ENCODE data around the gene CLIP3. TPM values are rescaled to one million over a fixed set of nuclear protein-coding genes. Genes with fewer than 3 reads are reported as not detected.

Gene CLIP3
- total and polyA plus RNA-seq, 2 of the 13 experiments (the other 11 are each of a cell fraction or from before 2014, with no cell fraction given), result 0.15 to 1.2 TPM

DNA sequence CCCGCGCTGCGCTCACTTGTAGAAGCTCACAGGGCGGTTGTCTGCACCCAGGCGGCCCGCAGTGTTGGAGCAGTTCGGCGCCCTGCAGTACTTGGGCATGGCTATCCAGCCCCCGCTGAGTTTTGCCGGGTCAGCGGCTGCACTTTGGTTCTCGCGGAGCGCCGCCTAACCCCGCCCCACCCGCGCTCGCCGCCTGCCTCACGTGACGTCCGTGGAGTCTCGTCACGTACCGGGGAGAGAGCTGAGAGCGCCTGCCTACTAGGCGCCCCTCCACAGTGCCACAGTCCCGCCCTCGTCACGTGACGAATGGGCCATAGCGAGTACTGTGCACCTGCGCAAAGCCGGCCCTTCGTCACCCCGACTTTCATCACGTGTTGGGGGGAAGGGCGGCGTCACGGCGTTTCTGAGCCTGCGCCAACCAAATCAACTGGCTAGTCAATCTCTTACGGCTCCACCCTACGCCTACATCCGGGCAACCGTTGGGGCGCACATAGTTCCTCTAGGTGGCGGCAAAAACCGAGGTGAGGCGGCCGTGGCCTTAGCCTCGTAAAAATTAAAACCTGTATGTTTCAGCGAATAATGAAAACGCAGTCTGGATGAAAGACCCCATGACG lies 21.6 kb upstream of the CLIP3 start, which contains the start of gene THAP8 (continued):
- TF ChIP-seq, protein P1, sequence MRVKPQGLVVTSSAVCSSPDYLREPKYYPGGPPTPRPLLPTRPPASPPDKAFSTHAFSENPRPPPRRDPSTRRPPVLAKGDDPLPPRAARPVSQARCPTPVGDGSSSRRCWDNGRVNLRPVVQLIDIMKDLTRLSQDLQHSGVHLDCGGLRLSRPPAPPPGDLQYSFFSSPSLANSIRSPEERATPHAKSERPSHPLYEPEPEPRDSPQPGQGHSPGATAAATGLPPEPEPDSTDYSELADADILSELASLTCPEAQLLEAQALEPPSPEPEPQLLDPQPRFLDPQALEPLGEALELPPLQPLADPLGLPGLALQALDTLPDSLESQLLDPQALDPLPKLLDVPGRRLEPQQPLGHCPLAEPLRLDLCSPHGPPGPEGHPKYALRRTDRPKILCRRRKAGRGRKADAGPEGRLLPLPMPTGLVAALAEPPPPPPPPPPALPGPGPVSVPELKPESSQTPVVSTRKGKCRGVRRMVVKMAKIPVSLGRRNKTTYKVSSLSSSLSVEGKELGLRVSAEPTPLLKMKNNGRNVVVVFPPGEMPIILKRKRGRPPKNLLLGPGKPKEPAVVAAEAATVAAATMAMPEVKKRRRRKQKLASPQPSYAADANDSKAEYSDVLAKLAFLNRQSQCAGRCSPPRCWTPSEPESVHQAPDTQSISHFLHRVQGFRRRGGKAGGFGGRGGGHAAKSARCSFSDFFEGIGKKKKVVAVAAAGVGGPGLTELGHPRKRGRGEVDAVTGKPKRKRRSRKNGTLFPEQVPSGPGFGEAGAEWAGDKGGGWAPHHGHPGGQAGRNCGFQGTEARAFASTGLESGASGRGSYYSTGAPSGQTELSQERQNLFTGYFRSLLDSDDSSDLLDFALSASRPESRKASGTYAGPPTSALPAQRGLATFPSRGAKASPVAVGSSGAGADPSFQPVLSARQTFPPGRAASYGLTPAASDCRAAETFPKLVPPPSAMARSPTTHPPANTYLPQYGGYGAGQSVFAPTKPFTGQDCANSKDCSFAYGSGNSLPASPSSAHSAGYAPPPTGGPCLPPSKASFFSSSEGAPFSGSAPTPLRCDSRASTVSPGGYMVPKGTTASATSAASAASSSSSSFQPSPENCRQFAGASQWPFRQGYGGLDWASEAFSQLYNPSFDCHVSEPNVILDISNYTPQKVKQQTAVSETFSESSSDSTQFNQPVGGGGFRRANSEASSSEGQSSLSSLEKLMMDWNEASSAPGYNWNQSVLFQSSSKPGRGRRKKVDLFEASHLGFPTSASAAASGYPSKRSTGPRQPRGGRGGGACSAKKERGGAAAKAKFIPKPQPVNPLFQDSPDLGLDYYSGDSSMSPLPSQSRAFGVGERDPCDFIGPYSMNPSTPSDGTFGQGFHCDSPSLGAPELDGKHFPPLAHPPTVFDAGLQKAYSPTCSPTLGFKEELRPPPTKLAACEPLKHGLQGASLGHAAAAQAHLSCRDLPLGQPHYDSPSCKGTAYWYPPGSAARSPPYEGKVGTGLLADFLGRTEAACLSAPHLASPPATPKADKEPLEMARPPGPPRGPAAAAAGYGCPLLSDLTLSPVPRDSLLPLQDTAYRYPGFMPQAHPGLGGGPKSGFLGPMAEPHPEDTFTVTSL (CRISPR knock-in tag; IDR thresholded peaks at IDR 0.05; ENCODE audit: borderline replicate concordance), result no peak
- TF ChIP-seq ZSCAN9 (CRISPR knock-in tag; IDR thresholded peaks at IDR 0.05; ENCODE audit: borderline replicate concordance) (no peak; the same call in 1 of the 2 replicates), ZFP36L1 (CRISPR knock-in tag; IDR thresholded peaks at IDR 0.05) (peak; percentile 21; the same call in 1 of the 2 replicates), GATAD1 (CRISPR knock-in tag; IDR thresholded peaks at IDR 0.05) (peak; percentile 84), ZNF891 (CRISPR knock-in tag; IDR thresholded peaks at IDR 0.05) (peak; percentile 33; the same call in 1 of the 2 replicates), MEIS1 (CRISPR knock-in tag; IDR thresholded peaks at IDR 0.05; ENCODE audit: borderline replicate concordance) (no peak; the same call in 1 of the 2 replicates), FOXK1 (CRISPR knock-in tag; IDR thresholded peaks at IDR 0.05; ENCODE audit: borderline replicate concordance, low read depth) (peak; percentile 57; the same call in 1 of the 2 replicates), ZNF484 (CRISPR knock-in tag; IDR thresholded peaks at IDR 0.05; ENCODE audit: borderline replicate concordance, low read depth) (no peak), ZNF432 (CRISPR knock-in tag; IDR thresholded peaks at IDR 0.05; ENCODE audit: borderline replicate concordance) (no peak), SIN3B (IDR thresholded peaks at IDR 0.05; ENCODE audit: low read length) (no peak), ZNF282 (IDR thresholded peaks at IDR 0.05; ENCODE audit: partially characterized antibody) (no peak), ZNF790 (CRISPR knock-in tag; IDR thresholded peaks at IDR 0.05; ENCODE audit: borderline replicate concordance) (peak; percentile 81; the same call in 1 of the 2 replicates), TAF1 (CRISPR knock-in tag; IDR thresholded peaks at IDR 0.05) (peak; percentile 87), ZBTB21 (CRISPR knock-in tag; IDR thresholded peaks at IDR 0.05) (peak; percentile 62; the same call in 1 of the 2 replicates)
- TF ChIP-seq, protein P2, sequence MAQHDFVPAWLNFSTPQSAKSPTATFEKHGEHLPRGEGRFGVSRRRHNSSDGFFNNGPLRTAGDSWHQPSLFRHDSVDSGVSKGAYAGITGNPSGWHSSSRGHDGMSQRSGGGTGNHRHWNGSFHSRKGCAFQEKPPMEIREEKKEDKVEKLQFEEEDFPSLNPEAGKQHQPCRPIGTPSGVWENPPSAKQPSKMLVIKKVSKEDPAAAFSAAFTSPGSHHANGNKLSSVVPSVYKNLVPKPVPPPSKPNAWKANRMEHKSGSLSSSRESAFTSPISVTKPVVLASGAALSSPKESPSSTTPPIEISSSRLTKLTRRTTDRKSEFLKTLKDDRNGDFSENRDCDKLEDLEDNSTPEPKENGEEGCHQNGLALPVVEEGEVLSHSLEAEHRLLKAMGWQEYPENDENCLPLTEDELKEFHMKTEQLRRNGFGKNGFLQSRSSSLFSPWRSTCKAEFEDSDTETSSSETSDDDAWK (CRISPR knock-in tag; IDR thresholded peaks at IDR 0.05), result no peak
- TF ChIP-seq, protein P3, sequence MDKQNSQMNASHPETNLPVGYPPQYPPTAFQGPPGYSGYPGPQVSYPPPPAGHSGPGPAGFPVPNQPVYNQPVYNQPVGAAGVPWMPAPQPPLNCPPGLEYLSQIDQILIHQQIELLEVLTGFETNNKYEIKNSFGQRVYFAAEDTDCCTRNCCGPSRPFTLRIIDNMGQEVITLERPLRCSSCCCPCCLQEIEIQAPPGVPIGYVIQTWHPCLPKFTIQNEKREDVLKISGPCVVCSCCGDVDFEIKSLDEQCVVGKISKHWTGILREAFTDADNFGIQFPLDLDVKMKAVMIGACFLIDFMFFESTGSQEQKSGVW (CRISPR knock-in tag; IDR thresholded peaks at IDR 0.05; ENCODE audit: borderline replicate concordance), result no peak
- TF ChIP-seq, protein P4, sequence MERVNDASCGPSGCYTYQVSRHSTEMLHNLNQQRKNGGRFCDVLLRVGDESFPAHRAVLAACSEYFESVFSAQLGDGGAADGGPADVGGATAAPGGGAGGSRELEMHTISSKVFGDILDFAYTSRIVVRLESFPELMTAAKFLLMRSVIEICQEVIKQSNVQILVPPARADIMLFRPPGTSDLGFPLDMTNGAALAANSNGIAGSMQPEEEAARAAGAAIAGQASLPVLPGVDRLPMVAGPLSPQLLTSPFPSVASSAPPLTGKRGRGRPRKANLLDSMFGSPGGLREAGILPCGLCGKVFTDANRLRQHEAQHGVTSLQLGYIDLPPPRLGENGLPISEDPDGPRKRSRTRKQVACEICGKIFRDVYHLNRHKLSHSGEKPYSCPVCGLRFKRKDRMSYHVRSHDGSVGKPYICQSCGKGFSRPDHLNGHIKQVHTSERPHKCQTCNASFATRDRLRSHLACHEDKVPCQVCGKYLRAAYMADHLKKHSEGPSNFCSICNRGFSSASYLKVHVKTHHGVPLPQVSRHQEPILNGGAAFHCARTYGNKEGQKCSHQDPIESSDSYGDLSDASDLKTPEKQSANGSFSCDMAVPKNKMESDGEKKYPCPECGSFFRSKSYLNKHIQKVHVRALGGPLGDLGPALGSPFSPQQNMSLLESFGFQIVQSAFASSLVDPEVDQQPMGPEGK (CRISPR knock-in tag; IDR thresholded peaks at IDR 0.05), result peak; percentile 74
- TF ChIP-seq, protein P5, sequence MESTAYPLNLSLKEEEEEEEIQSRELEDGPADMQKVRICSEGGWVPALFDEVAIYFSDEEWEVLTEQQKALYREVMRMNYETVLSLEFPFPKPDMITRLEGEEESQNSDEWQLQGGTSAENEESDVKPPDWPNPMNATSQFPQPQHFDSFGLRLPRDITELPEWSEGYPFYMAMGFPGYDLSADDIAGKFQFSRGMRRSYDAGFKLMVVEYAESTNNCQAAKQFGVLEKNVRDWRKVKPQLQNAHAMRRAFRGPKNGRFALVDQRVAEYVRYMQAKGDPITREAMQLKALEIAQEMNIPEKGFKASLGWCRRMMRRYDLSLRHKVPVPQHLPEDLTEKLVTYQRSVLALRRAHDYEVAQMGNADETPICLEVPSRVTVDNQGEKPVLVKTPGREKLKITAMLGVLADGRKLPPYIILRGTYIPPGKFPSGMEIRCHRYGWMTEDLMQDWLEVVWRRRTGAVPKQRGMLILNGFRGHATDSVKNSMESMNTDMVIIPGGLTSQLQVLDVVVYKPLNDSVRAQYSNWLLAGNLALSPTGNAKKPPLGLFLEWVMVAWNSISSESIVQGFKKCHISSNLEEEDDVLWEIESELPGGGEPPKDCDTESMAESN (CRISPR knock-in tag; conservative IDR thresholded peaks at IDR 0.05), result peak; percentile 77

Data from HepG2 (cell line).